Right atrium auricular region (tissue), 2 donors: Measurements from ENCODE around the gene ACOX1. TPM values are rescaled to one million over a fixed set of nuclear protein-coding genes. Genes with fewer than 3 reads are reported as not detected.

Source experiments
- DNase-seq: peaks from one replicate; pipeline ENCODE4 v3.0.0-alpha.2; 2019; ENCODE audit warnings: low spot score
- H3K27ac ChIP-seq, 2 donors: fragments of 200-600 bp; sonication (generic); 1 replicate in 1 of 2; 2 replicates in 1 of 2; pipeline ENCODE4 v1.5.1; 2016 to 2019
- H3K27me3 ChIP-seq, 2 donors: fragments of 200-600 bp; sonication (generic); one replicate each; pipeline versions ENCODE4 v1.5.1 to v1.6.0; 2017 to 2019
- H3K36me3 ChIP-seq: fragments of 200-600 bp; sonication (generic); one replicate; pipeline ENCODE4 v1.5.1; 2016
- H3K4me1 ChIP-seq, 2 donors: fragments of 200-600 bp; sonication (generic); one replicate each; pipeline versions ENCODE4 v1.5.1 to v1.6.0; 2017 to 2019
- H3K4me3 ChIP-seq, 2 donors: fragments of 200-600 bp; sonication (generic); 1 replicate in 1 of 2; 2 replicates in 1 of 2; pipeline ENCODE4 v1.5.1; 2017 to 2019; ENCODE audit warnings: mild to moderate bottlenecking in 1 of 2, moderate library complexity in 1 of 2
- H3K9me3 ChIP-seq, 2 donors: fragments of 200-600 bp; sonication (generic); one replicate each; pipeline ENCODE4 v1.5.1; 2019
- CTCF ChIP-seq, 2 donors: fragments of 200-600 bp; sonication (generic); IDR thresholded peaks; one replicate each; pipeline ENCODE4 v1.5.1; 2019; ENCODE audit warnings: antibody characterized with exemption in 2 of 2
- total RNA-seq, 2 donors: library from RNA; depleted of rRNA; stranded (reverse); fragments of >200 nt; gene quantifications; one replicate each; pipeline ENCODE4 v1.1.0, GENCODE V29; 2016

Gene ACOX1
- total RNA-seq, 2 donors from 2014 or later, result 49.6 to 67.4 TPM

GRCh38 chr17:75904749-75905521 lies 74.0 kb downstream of the ACOX1 start, which contains the start of gene MRPL38:
MRPL38 (minus strand) TSS chr17:75904884; CDS start chr17:75904875, 9 bp downstream.
- H3K4me3 ChIP-seq, result peak within 1 kb of the TSS; percentile 75 to 89
- DNase-seq, result peak; percentile 88
- no peaks in the 10 kb centered on the region for H3K27me3 ChIP-seq
- TF ChIP-seq CTCF (IDR thresholded peaks at IDR 0.05), result peak; percentile 98 to 99
- H3K27ac ChIP-seq, result peak within 1 kb of the TSS; percentile 89 to 90
- H3K36me3 ChIP-seq, result peaks cover 20% of the 10 kb centered on the region
- H3K9me3 ChIP-seq, result no peaks in the 10 kb centered on the region
- H3K4me1 ChIP-seq, result peaks cover 0 to 26% of the 10 kb centered on the region in 2 donors

GRCh38 chr17:75902406-75902805 lies 76.6 kb downstream of the ACOX1 start:
- Histone ChIP-seq H3K4me1 (peaks cover 0 to 20% of the 10 kb centered on the region in 2 donors), H3K27me3 (no peaks in the 10 kb centered on the region), H3K9me3 (no peaks in the 10 kb centered on the region), H3K4me3 (no peak overlapping the region), H3K27ac (no peak overlapping the region), H3K36me3 (peaks cover 39% of the 10 kb centered on the region)
- TF ChIP-seq CTCF (IDR thresholded peaks at IDR 0.05), result no peak
- no peak for DNase-seq

- Histone ChIP-seq H3K4me1 (peaks cover 0 to 27% of the 10 kb centered on the region in 2 donors), H3K36me3 (peaks cover 39% of the 10 kb centered on the region), H3K4me3 (no peak overlapping the region), H3K27ac (no peak overlapping the region), H3K9me3 (no peaks in the 10 kb centered on the region), H3K27me3 (no peaks in the 10 kb centered on the region)
- TF ChIP-seq CTCF (IDR thresholded peaks at IDR 0.05), result no peak
- DNase-seq, result no peak
Observed at GRCh38 chr17:75901727-75902126, 77.2 kb downstream of the ACOX1 start.

- no peak for DNase-seq
- peaks cover 39% of the 10 kb centered on the region for H3K36me3 ChIP-seq
- no peak for TF ChIP-seq CTCF (IDR thresholded peaks at IDR 0.05)
Observed at GRCh38 chr17:75900691-75901533, 78.1 kb downstream of the ACOX1 start.

GRCh38 chr17:75899767-75900468 lies 79.0 kb downstream of the ACOX1 start:
- H3K36me3 ChIP-seq, result peaks cover 39% of the 10 kb centered on the region

More at GRCh38 chr17:75900691-75901533, 78.1 kb downstream of the ACOX1 start:
- Histone ChIP-seq H3K27me3 (no peaks in the 10 kb centered on the region), H3K27ac (no peak overlapping the region), H3K4me3 (no peak overlapping the region), H3K4me1 (peaks cover 0 to 26% of the 10 kb centered on the region in 2 donors), H3K9me3 (no peaks in the 10 kb centered on the region)

More at GRCh38 chr17:75899767-75900468, 79.0 kb downstream of the ACOX1 start:
- Histone ChIP-seq H3K27me3 (no peaks in the 10 kb centered on the region), H3K27ac (no peak overlapping the region), H3K4me3 (no peak overlapping the region), H3K9me3 (no peaks in the 10 kb centered on the region), H3K4me1 (peaks cover 0 to 28% of the 10 kb centered on the region in 2 donors)
- no peak for DNase-seq
- no peak for TF ChIP-seq CTCF (IDR thresholded peaks at IDR 0.05)
